Activated T-cell treated with anti-CD3 and anti-CD28 coated beads for 48 hours (primary cell): ENCODE measurements around the gene SLIT3.

Experiments
- DNase-seq: peaks from one replicate; pipeline ENCODE4 v3.0.0-alpha.2; 2020; ENCODE audit warnings: low read depth

The SLIT3 gene

DNA sequence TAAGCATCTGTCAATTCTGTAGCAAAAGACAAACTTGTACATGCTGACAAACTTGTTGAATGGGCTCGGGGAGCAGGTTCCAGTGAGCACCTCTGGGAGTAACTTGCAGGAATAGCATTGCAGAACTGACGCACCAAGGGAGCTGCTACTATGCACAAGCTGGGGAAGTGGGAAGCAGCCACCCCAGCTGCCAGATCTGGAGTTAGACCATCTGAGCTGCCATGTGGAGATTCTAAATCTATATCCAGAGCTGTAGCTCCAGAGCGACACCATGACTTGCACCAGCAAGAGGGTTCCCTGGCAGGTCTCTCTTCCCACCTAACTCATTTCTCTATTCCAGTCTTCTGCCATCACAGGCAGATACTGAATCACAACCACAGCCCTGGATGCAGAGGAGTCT is 375.8 kb downstream of the SLIT3 start:
- no peak for DNase-seq

DNA sequence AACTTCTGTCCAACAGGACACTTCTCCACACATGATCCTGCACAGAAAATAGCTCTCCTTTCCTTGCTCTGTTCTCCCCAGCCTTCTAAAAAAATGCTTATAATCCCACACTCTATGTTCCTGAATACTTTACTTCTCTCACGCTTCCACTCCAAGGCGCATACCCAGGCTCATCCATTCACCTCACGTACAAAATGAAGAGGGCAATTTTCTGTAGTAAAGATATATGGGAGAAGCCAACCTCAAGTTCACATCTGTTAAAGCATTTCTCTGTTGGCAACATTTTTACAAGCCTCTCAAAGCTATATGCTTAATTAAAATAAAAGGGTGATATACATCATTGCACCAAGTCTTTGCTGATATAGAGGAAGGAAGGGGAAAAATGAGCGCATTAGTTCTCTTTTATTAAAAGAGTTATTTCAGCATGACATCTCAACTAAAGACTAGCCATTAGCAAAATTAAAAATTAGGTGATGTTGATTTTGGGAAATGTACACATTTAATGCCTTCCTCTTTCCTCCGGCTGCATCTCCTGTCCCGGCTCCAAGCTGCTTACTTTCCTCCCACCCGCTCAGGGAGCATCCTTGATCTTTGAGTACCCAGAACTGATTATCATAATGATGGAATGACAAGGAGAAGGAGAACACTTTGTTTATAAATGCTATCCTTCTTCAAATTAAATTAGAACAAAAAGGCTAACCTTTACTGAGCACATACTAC is 379.6 kb downstream of the SLIT3 start:
- DNase-seq, result no peak

DNA sequence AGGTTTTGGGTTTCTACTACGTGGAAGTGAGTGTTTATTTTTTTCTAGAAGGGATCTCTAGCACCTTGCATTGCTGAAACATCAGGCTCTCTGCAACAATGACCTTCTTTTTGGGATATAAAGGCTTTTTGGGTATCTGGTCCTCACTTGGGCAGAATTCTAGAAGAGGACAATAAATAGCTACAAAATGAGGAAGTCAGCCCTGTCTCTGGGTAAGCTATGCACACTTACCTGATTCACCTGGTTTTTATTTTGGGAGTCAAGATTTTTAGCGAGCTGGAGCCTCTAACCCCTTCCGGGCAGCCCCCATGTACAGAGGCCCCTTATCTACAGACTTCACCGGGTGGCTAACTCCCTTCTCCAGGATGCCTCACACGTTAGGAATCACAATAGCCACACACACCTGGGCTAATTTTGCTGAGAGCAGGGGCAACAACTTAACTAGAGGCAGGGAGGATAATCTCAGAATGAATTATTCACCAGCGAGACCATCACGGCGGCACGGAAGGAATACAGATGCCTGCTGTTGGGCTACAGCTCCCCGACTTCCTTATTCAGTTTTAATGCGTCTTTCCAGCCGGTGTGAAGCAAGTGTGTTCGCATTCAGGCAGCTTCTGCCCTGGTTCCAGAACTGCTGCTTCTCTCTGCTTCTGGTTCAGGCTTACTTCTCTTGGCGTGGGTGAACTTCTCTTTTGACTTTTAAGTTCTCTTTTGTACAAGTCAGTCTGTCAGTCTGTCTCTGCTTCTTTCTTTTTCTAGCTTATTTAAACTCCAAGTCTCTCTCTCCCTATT is 380.7 kb downstream of the SLIT3 start:
- DNase-seq, result no peak

DNA sequence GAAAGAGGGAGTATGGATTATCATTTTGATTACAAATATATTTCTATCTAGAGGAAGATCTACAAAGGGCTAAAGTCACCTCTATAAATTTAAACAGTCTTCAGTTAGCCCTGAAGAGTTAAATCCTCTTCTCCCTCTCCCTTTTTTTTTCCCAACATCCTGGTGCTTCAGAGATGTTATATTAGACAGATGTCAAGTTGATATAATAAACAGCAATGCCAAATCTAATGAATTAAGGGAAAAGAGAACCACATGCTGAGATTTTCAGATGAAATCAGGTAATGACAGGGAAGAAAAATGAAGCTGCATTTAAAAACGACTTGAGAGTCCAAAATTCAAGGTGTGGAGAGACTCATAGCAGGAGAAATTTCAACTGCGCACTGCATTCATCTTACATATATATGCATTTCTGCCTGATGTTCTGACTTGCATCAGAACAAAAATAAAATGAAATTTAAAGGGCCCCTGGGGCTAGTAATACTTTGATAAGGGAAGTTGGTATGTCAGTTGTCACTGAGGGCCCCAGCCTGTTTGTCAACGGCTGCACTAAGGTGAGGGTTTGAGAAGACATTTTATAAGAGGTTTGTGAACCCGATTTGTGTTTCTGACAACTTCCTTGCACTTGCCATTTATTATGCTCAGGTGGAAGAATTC is 382.9 kb downstream of the SLIT3 start:
- no peak for DNase-seq

DNA sequence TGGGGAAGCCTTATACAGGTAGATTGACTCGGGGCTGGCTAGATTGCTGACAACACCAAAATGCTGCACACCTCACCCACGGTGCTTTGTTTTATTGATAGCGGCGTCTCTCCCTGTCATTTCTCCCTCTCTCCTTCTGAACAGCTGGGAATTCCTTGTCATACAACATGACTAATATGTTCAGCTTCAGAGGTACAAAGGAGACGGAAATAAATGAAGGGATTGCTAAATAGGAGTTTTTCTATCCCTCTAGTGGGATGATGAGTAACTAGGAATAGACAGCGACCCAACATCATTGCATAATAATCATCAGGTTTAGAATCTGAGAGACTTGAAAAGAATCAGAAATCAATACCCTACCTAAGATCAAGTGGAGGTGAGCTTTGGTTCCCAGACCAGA is 384.1 kb downstream of the SLIT3 start:
- DNase-seq, result no peak

DNA sequence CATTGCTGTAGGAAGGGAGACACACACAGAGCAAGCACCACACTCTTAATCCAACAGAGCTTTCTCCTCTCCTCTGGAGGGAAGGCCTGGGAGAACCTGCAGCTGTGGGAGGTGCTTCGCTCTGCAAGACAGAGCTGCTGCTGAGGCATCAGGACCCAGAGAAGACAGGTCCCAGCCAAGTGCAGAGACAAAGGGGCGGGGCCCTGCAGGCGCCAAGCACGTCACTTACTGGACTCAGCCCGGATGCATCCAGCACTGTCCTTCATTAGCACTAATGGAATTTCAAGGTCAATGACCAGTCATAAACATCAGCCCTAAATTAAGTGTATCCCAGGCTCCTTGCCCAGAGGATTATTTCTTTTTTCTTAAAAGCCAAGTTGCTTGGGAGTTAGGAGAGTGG is 384.7 kb downstream of the SLIT3 start:
- DNase-seq, result no peak

DNA sequence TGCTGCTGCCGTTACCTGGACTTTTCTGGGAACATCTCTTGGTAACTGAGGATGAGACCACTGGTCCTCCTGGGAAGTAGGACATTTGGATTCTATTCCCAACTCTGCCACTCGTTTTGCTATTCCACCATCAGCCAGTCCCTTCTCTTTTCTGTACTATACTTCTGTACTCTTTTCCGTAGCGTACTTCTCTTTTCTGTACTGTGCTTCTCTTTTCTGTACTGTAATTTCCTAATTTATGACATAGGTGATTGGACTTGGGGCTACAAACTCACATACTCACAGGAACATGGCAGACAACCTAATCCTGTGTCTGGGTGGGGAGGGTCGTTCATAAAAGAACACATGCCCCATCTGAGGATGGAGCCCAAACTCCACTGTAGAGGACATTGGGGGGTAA is 386.4 kb downstream of the SLIT3 start:
- DNase-seq, result no peak

DNA sequence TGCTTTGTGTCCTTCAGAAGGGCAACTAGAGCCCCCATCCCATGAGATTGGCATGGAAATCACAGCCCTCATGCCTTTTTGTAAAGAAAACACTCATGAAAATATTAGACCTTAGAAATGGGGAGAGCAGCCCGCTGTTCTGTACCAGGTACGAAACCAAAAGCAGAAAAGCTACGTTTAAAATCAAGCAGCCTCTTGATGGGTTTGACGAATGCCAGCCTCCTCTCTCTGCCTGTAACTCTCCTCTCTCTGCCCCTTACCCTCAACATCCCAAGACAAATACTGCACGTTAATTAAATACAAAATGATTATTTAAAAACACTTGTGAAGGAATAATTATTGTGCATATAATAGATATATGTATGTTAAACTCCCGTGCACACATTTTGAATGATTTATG is 390.1 kb downstream of the SLIT3 start:
- DNase-seq, result no peak

DNA sequence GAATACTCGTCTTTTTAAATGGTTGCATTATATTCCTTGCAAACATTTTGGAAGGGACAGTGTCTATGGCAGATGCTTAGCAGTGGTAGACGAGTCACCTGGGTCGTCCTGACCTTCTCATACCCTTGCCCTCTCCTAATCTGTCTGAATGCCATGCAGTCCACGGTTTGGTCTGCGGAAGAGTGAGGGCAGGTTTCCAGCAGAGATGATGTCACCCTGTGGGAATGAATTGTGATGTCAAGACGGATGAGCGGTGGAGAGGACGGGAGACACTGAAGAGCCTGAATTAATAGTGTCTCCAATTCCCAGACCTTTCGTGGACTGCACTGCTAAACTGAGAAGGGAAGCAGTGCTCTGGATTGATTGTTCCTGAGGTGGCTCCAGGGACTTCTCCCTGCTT is 392.7 kb downstream of the SLIT3 start:
- DNase-seq, result no peak

DNA sequence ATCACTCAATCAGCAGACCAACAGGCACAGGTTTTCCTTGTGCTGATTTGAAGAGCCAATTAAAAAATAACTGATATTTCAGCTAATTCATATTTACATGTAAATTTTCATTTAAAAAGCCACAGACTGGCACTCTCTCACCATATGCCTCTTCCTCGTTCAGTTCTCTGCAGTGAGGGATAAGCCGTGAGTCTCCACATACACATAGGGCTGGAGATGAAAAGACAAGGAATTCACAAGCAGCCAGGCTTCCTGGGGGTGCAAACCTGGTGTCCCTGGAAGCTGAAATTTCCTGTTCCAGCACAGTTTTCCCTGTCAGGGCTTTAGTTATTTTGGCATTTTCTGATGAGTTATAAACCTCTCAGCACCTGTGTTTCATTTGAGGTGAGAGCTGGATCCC is 397.9 kb downstream of the SLIT3 start:
- DNase-seq, result no peak

DNA sequence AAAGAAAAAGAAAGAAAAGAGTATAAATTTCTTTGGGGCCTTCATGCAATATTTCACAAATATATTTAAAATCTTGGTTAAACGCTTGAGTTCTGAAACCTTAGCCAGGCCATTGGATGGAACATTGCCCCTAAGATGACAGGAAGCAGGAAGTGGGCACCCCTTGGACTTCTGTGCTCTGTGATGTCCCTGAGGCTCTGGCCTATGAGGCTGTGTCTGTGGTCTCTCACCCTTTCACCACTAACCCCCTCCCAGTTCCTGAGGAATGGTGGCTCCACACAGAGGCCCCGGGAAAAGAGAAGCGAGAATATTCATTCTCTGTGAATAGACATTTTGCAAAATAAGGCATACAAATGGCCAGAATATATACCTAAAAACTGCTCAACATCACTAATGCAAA is 401.3 kb downstream of the SLIT3 start:
- DNase-seq, result no peak

DNA sequence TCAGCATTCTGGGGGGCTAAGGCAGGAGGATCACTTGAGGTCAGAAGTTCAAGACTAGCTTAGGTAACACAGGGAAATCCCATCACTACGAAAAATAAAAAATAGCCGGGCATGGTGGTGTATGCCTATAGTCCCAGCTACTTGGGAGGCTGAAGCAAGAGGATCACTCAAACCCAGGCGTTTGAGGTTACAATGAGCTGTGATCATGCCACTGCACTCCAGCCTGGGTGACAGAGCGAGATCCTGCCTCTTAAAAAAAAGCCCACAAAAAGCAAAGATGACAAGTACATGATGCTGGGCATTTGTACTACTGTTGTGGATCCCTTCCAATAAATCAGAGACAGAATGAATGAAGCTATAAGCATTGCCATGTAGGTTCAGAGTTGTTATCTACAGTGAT is 401.7 kb downstream of the SLIT3 start:
- no peak for DNase-seq

DNA sequence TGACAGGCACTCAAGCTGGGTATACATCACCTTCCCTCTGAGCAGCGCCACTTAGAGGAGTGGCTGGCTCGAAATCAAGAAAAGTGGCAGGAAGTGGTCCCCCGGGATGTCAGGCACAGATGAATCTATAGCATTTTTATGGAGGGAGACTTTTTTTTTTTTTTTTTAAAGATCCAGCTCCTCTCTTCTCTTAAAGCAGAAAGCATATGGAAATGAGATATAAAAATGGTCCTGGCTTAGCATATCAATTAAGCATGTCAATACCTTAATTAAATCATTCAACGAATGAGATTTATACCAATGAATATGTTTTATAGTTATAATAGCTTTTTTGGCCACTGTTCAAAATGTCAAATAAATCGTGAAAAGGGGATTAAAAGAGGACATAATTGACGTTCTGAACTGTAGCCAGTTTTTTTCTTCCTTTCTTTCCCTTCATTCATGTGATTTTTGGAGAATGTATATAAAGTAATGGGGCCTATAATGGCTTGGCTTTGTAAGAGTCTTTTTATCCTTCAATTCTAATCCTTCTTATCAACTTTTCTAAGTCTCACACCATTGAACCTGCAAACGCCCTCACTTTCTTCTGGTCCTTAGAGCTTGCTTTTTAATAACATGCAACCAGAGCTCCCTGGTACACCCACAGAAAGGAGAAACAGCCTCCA is 402.6 kb downstream of the SLIT3 start:
- no peak for DNase-seq

DNA sequence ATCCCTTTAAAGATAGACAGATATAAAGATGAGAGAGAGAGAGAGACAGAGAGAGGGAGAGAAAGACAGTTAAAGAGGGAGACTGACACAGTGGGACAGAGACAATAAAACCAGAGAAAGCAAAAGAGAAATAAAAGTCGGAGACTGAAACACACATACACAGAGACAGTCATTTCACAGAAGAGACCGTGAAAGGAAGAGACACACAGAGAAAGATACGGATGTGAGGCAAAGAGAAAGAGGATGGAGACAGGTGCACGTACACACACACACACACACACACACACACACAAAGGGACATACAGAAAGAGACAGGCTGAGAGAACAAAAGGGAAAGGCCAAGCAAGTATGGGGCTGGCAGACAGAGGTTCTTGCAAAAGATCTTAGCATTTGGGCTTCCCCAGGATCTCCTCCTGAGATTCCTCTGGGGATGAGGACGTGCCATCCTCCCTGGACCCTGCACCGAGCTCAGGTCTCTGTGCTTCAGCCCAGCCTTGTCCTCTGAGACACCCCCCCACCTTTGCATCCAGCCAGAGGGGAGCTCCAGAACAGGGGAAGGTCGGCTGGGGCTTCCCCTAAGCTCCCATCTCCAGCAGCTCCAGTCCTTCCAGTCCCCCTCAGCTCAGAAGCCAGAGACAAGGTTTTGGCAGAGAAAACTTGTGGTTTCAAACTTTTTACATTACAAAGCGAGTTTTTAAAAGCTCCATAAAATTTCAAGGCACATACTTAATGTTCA is 403.4 kb downstream of the SLIT3 start:
- DNase-seq, result no peak

DNA sequence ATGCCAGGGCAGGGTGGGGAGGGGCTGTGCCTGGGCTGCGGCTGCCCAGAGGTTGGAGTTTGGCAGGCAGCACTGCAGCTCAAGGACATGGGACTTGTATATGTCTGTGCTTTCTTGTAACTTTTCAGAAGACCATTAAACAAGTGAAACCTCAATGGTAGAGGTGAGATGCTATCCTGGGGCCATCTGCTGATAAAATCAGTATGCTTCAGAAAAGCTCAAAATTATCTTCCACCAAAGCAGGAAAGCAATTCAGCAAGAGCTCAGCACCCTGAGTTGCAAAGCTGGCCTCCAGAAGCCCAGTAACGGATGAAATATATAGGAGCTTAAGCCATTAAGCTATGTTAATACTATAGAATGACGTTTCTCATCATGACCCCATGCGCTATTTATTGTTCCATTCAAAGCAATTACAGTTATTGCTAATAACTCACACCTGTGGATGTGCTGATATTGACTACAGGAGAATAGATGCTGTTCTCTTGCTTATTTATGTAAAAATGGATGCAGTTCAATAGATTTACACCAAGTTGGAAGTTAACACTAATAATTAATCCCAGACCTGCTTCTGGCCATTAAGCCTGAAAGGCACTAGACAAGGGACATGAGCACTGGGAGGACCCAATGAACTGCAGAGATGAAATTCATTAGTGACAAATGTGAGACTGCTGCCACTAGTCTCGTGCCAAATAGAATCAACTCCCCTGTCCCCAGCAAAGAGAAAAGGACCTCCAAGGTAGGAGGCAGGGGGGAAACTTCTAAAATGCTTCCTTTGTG is 405.5 kb downstream of the SLIT3 start:
- no peak for DNase-seq

DNA sequence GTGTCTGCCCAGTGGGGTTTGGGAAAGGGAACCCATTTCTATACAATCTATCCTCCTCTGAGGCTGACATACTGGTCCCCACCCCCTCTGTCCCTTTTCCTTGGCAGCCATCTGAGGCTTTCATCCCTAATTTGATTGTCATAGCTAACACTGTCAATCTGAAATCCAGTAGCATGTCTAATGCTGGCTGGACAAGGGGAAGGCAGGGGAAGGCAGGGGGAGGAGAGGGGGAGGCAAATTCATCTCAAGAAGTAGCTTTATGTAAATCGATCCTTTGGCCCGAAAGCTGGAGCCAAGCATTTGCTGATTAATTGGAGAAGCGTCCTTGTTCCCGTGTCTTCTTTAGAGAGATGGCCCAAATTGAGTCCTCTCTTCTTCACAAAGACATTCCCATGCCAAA is 407.7 kb downstream of the SLIT3 start:
- no peak for DNase-seq

DNA sequence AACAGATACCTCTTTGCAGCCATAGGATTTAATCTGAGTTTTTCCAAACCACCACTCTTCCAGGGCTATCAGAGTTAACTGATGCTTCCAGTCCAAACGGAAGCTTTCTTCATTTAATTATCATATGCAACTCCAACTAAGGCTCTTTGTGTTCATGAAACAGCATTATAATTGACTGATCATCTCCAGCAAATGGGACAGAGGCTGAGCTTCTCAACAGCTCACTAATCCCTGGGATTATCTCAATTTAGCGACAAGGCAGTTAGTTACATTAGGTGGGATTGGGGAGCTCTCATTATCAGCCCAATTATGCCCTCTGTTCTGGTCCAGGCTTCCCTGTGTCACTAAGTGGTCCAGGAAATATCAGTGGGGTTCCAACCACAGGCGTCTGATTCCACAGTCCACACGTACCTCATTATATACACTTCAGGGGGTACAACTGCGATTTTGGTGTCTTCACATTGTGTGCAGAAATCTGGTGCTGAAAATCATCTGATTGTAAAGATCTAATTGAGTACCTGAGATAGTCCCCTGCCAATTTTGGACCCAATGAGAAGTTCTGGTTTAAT is 408.2 kb downstream of the SLIT3 start:
- no peak for DNase-seq

DNA sequence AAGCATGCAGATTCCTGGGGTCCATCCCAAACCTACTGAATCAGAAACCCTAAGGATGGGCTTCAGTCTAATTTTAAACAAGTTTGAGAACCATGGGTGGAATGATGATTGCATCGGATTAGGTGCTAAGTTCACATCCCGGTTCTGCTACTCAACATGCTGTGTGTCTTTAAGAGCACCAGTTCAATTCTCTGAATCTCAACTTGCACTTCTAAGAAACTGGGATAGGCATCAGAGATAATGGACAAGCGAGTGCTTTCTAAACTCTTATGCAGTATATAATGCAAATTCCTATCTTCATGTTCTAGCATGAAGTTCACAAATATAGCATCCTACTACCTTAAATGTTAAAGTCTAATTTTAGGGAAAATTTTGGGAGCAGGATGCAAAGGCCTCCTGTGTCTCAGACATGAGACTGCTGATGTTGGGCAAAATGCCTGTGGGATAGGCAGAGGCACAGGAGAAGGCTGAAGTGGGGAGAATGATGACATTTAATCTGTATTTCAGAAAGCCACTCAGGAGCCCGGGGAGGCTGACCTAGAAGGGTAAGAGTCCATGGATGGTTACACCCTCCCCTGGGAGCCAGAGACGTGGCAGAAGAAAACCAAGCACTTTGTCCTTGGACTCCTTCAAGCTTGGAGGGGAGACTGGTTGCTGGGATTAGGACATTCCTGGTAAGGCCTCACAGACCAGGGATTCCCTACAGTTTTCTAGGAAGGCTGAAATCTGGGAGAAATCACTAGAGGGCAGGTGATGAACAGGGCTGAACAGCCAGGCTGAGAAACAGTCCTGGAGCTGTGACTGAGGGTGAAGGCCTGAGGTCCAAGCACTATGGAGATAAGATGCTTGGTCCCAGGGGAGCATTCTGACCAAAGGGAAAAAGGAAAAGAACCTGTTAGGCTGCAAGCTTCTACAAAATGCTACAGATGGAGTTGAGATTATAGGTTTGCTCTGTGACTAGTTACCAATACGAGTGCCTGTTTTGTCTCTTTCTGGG is 409.8 kb downstream of the SLIT3 start:
- no peak for DNase-seq

DNA sequence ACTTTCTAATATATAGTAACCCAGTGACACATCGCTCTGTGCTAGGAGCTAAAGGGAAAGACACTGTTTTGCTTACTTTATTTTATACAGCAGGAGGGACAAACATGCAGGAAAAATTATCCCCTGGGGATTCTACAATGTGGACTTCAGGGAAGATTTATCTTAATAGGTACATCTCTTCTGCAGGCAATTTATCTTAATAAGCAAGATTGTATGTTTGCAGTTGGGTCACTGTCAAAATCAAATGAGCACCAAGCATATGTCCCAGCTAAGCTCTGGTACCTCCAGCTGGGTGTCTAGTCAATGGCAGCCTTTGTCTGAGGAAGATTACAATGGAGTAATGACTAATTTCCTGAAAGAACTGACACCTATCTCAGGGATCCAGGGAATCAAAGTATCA is 411.9 kb downstream of the SLIT3 start:
- DNase-seq, result no peak

DNA sequence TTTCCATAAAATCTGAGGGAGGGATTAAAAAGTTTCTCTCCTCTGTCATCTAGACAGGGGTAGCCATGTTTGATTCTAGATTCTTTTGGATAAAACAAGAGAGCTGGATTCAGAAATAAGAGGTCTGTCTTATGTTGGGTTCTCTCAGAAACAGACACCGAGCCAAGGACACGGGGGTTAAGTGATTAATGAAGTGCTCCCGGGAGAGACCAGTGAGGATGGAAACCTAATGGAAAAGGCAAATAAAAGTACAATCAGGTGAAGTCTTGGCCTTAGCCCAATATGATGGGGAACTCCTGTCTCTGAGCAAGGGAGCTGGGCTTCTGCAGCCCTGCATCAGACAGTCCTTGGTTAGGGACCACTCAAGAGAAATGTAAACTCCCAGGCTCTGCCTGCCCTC is 413.0 kb downstream of the SLIT3 start:
- DNase-seq, result no peak
